HG02870 (cell line): Measurements from ENCODE around the gene OXA1L.
"Not testable (repeated sequence)": the region's sequence is repeated elsewhere in the genome, so short reads cannot be mapped to it uniquely, and the experiment has no call there.

ENCODE experiments used
- ATAC-seq: cut with Tn5 transposase; IDR thresholded peaks from one replicate; pipeline ENCODE4 v1.9.1; 2021; ENCODE audit warnings: mild to moderate bottlenecking, moderate library complexity; ENCODE audit not compliant: unreplicated experiment

OXA1L gene

GRCh38 chr14:22766457-22767322, at the start of gene OXA1L:
Gene OXA1L (plus strand): TSS chr14:22766688. CDS start chr14:22766702, 14 bp downstream.
- ATAC-seq, result peak; percentile 82

- ATAC-seq, result no peak
Observed at GRCh38 chr14:22718091-22718490, 48.4 kb upstream of the OXA1L start.

GRCh38 chr14:22721213-22721612, 45.3 kb upstream of the OXA1L start:
- ATAC-seq, result no peak

- no peak for ATAC-seq
Observed at GRCh38 chr14:22723815-22724214, 42.7 kb upstream of the OXA1L start.

GRCh38 chr14:22724847-22725246, 41.6 kb upstream of the OXA1L start:
- ATAC-seq, result not testable (repeated sequence)

- not testable (repeated sequence) for ATAC-seq
Observed at GRCh38 chr14:22725374-22725773, 41.1 kb upstream of the OXA1L start.

GRCh38 chr14:22726012-22726411, 40.5 kb upstream of the OXA1L start:
- no peak for ATAC-seq

- ATAC-seq, result not testable (repeated sequence)
Observed at GRCh38 chr14:22732062-22732461, 34.4 kb upstream of the OXA1L start.

- no peak for ATAC-seq
Observed at GRCh38 chr14:22733829-22734228, 32.7 kb upstream of the OXA1L start.

GRCh38 chr14:22735096-22735495, 31.4 kb upstream of the OXA1L start:
- no peak for ATAC-seq

GRCh38 chr14:22736384-22736783, 30.1 kb upstream of the OXA1L start:
- ATAC-seq, result not testable (repeated sequence)

GRCh38 chr14:22737052-22737451, 29.4 kb upstream of the OXA1L start:
- ATAC-seq, result peak; percentile 80

GRCh38 chr14:22739423-22739822, 27.1 kb upstream of the OXA1L start:
- no peak for ATAC-seq

GRCh38 chr14:22740020-22740419, 26.5 kb upstream of the OXA1L start:
- ATAC-seq, result no peak

GRCh38 chr14:22747769-22748168, 18.7 kb upstream of the OXA1L start:
- ATAC-seq, result no peak

GRCh38 chr14:22748206-22748605, 18.3 kb upstream of the OXA1L start:
- ATAC-seq, result no peak

GRCh38 chr14:22748631-22749068, 17.8 kb upstream of the OXA1L start:
- no peak for ATAC-seq

GRCh38 chr14:22752422-22752821, 14.1 kb upstream of the OXA1L start:
- ATAC-seq, result no peak

- no peak for ATAC-seq
Observed at GRCh38 chr14:22753586-22753985, 12.9 kb upstream of the OXA1L start.

GRCh38 chr14:22757972-22758650, 8.4 kb upstream of the OXA1L start:
- not testable (repeated sequence) for ATAC-seq

- ATAC-seq, result no peak
Observed at GRCh38 chr14:22761734-22762133, 4.8 kb upstream of the OXA1L start.

GRCh38 chr14:22764382-22764781, 2.1 kb upstream of the OXA1L start:
- no peak for ATAC-seq
